ENCODE data around the gene NECAB3. TPM values are rescaled to one million over a fixed set of nuclear protein-coding genes. Genes with fewer than 3 reads are reported as not detected.

The NECAB3 gene
- total RNA-seq, 4 donors from 2014 or later = 34.1 to 43.4 (median 39.9) TPM

- no peak overlapping the region for H3K4me3 ChIP-seq
- H3K36me3 ChIP-seq = no peaks in the 10 kb centered on the region
- 63% methylated on average over 8 of the region's 8 CpGs for WGBS
- no peaks in the 10 kb centered on the region for H3K27me3 ChIP-seq
- H3K9me3 ChIP-seq = no peaks in the 10 kb centered on the region
- TF ChIP-seq POLR2A (IDR thresholded peaks at IDR 0.05; ENCODE audit: low read depth) (no peak), POLR2AphosphoS5 (IDR thresholded peaks at IDR 0.05) (peak in 1 of 2 donors; percentile 55)
- intact Hi-C loops (cut with DNase I) = no loop called here
- H3K4me1 ChIP-seq = peaks cover 6 to 31% (median 26%) of the 10 kb centered on the region in 4 donors
- H3K27ac ChIP-seq (replicated peaks in 1 of 4) = peak overlapping the region; percentile 44 to 55 (median 48)
- DNase-seq (ENCODE audit: extremely low spot score) = no peak
Observed at GRCh38 chr20:33697129-33697528, 22.9 kb upstream of the NECAB3 start.

- intact Hi-C loops (cut with DNase I) = no loop called here
- H3K9me3 ChIP-seq = no peaks in the 10 kb centered on the region
- H3K27me3 ChIP-seq = no peaks in the 10 kb centered on the region
- TF ChIP-seq POLR2A (IDR thresholded peaks at IDR 0.05; ENCODE audit: low read depth) = no peak
- no peak for TF ChIP-seq POLR2AphosphoS5 (IDR thresholded peaks at IDR 0.05)
- TF ChIP-seq EP300 (IDR thresholded peaks at IDR 0.05) = no peak
- TF ChIP-seq CTCF (IDR thresholded peaks at IDR 0.05) = no peak
- no peaks in the 10 kb centered on the region for H3K36me3 ChIP-seq
- no peak for DNase-seq (ENCODE audit: extremely low spot score)
- peak overlapping the region in 2 of 4 donors; percentile 10 to 55 for H3K27ac ChIP-seq (replicated peaks in 1 of 4)
- no peak overlapping the region for H3K4me3 ChIP-seq
- peaks cover 6 to 31% (median 26%) of the 10 kb centered on the region in 4 donors for H3K4me1 ChIP-seq
- 81% methylated on average over 4 of the region's 4 CpGs for WGBS
Observed at GRCh38 chr20:33696448-33696847, 22.2 kb upstream of the NECAB3 start.

- Histone ChIP-seq H3K36me3 (no peaks in the 10 kb centered on the region), H3K27me3 (no peaks in the 10 kb centered on the region), H3K4me3 (no peak overlapping the region), H3K4me1 (peaks cover 6 to 31% (median 26%) of the 10 kb centered on the region in 4 donors), H3K9me3 (no peaks in the 10 kb centered on the region), H3K27ac (replicated peaks in 1 of 4) (peak overlapping the region in 2 of 4 donors; percentile 44 to 51)
- no peak for TF ChIP-seq EP300 (IDR thresholded peaks at IDR 0.05)
- TF ChIP-seq POLR2A (IDR thresholded peaks at IDR 0.05; ENCODE audit: low read depth) = no peak
- no peak for TF ChIP-seq CTCF (IDR thresholded peaks at IDR 0.05)
- no peak for TF ChIP-seq POLR2AphosphoS5 (IDR thresholded peaks at IDR 0.05)
- WGBS = 52% methylated on average over 2 of the region's 6 CpGs
- intact Hi-C loops (cut with DNase I) = no loop called here
- no peak for DNase-seq (ENCODE audit: extremely low spot score)
Observed at GRCh38 chr20:33694639-33695012, 20.4 kb upstream of the NECAB3 start.

GRCh38 chr20:33693741-33694638 is 19.8 kb upstream of the NECAB3 start:
- Histone ChIP-seq H3K9me3 (no peaks in the 10 kb centered on the region), H3K4me1 (peaks cover 6 to 31% (median 26%) of the 10 kb centered on the region in 4 donors), H3K27me3 (no peaks in the 10 kb centered on the region), H3K4me3 (no peak overlapping the region), H3K36me3 (no peaks in the 10 kb centered on the region), H3K27ac (replicated peaks in 1 of 4) (peak overlapping the region; percentile 21 to 51 (median 44))
- intact Hi-C loops (cut with DNase I) = no loop called here
- no peak for DNase-seq (ENCODE audit: extremely low spot score)
- 70% methylated on average over 15 of the region's 17 CpGs for WGBS
- TF ChIP-seq POLR2A (IDR thresholded peaks at IDR 0.05; ENCODE audit: low read depth) (no peak), CTCF (IDR thresholded peaks at IDR 0.05) (no peak), POLR2AphosphoS5 (IDR thresholded peaks at IDR 0.05) (no peak), EP300 (IDR thresholded peaks at IDR 0.05) (no peak)

GRCh38 chr20:33693289-33693688 is 19.1 kb upstream of the NECAB3 start:
- H3K27ac ChIP-seq (replicated peaks in 1 of 4) = peak overlapping the region in 2 of 4 donors; percentile 44
- intact Hi-C loops (cut with DNase I) = no loop called here
- peaks cover 6 to 31% (median 26%) of the 10 kb centered on the region in 4 donors for H3K4me1 ChIP-seq
- H3K36me3 ChIP-seq = no peaks in the 10 kb centered on the region
- H3K9me3 ChIP-seq = no peaks in the 10 kb centered on the region
- DNase-seq (ENCODE audit: extremely low spot score) = no peak
- no peaks in the 10 kb centered on the region for H3K27me3 ChIP-seq
- TF ChIP-seq CTCF (IDR thresholded peaks at IDR 0.05) (no peak), EP300 (IDR thresholded peaks at IDR 0.05) (no peak), POLR2AphosphoS5 (IDR thresholded peaks at IDR 0.05) (no peak), POLR2A (IDR thresholded peaks at IDR 0.05; ENCODE audit: low read depth) (no peak)
- WGBS = 94% methylated on average over 5 of the region's 5 CpGs
- H3K4me3 ChIP-seq = no peak overlapping the region
